GM10266 (cell line): ENCODE data around the gene RAB11FIP3.
A peak's percentile ranks its signal among the peaks of the same experiment; 100 is the strongest.

ENCODE experiments used
- DNase-seq: peaks from one replicate; pipeline ENCODE4 v3.0.0; 2012; ENCODE audit errors: extremely low spot score
- TF ChIP-seq, protein P1 (sequence below): IDR thresholded peaks from 2 replicates; pipeline ENCODE4 v1.5.1; 2012; ENCODE audit warnings: mild to moderate bottlenecking, low read depth; ENCODE audit not compliant: control insufficient read depth, insufficient read depth; ENCODE audit errors: missing control alignments

The RAB11FIP3 gene

DNA sequence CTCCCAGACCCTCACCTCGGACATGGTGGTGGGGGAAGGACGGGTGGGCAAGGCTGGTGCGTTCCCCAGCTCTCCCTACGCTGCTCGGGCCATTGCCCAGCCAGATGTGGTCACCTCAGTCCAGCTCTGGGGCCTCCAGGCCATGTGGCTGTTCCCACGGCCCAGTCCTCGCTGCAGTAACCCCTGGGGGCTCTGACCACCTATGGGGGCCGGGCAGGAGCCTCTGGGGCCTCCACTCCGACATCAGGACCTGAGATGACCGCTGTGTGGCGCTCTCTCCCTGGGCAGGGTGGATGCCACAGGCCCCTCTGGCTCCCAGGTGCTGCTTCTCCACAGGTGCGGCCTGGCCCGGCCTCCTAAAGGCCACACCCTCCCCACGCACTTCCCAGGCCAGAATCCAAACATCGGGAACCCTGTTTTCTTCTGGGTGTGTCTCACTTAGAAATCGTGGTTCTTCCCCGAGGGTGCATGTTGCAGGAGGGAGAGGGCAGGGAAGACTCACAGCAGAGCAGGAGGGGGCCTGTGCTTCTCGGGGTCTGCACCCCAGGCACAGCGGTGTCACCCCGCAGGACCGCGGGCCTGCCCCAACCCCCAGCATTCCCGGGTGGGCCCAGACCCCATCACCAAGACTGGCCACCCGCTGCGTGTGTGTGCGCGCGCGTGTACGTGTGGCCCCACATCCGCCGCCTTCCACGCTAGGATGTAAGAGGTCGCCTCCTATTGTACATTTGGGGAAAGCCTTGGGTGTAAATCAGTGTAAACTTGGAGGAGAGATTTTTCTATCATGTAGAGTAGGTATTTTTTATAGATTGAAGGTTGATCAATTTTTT is 96.1 kb downstream of the RAB11FIP3 start:
- TF ChIP-seq, protein P1, sequence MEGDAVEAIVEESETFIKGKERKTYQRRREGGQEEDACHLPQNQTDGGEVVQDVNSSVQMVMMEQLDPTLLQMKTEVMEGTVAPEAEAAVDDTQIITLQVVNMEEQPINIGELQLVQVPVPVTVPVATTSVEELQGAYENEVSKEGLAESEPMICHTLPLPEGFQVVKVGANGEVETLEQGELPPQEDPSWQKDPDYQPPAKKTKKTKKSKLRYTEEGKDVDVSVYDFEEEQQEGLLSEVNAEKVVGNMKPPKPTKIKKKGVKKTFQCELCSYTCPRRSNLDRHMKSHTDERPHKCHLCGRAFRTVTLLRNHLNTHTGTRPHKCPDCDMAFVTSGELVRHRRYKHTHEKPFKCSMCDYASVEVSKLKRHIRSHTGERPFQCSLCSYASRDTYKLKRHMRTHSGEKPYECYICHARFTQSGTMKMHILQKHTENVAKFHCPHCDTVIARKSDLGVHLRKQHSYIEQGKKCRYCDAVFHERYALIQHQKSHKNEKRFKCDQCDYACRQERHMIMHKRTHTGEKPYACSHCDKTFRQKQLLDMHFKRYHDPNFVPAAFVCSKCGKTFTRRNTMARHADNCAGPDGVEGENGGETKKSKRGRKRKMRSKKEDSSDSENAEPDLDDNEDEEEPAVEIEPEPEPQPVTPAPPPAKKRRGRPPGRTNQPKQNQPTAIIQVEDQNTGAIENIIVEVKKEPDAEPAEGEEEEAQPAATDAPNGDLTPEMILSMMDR, result no peak
- no peak for DNase-seq

DNA sequence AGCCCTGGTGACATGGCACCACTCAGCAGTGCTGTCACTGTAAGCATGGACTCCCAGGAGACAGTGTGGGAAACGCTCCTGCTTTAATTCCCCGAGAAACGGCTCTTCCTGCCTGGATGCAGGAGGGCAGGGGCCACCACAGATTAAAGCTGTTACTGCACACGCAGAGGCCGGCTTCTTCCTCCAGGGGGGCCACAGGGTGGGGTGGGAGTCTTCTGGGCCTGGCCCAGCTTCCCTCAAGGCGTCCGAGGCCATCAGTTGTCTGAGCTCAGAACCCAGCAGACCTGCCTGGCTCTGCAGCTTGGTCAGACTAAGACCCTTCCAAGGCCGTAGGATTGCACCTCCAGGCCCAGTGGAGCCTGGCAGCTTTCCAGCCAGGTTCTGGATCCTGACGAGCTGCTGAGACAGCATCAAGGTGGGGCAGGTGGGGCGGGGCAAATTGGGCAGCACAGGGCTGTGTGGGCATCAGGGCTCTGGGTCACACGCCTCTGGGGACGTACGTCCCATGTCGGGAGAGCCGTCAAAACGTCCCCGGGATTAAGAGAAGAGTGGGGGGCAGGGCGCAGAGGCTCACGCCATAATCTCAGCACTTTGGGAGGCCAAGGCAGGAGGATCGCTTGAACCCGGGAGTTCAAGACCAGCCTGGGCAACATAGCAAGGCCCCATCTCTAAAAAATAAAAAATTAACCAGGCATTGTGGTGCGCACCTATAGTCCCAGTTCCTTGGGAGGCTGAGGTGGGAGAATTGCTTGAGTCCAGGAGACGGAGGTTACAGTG is 97.1 kb downstream of the RAB11FIP3 start:
- no peak for DNase-seq
- TF ChIP-seq, protein P1, result no peak

DNA sequence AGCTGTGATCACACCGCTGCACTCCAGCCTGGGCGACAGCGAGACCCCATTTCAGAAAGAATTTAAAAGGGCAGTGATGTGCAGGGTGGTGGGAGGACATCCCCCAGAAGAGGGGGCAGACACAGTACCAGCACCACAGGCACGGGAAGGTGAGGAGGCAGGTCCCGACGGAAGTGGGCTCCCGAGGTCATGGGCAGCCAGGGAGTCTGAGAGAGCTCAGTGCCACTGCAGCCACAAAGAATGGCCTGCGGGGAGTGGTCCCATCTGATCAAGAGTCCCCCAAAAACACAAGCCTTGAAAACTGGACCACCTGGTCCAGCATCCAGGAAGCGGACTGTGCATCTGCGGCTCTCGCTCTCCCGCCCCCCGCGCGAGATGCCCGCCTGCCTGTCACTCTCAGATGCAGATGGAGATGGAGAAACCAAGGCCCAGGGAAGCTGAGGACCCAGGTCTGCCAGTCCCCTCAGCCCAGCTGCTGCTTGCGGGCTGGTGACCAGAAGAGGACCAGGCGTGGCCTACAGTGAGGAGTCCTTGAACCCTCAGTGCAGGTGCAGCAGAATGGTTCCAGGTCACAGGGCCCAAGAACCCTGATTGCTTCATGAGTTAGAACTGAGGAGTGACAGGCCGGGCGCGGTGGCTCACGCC is 97.8 kb downstream of the RAB11FIP3 start:
- no peak for DNase-seq

DNA sequence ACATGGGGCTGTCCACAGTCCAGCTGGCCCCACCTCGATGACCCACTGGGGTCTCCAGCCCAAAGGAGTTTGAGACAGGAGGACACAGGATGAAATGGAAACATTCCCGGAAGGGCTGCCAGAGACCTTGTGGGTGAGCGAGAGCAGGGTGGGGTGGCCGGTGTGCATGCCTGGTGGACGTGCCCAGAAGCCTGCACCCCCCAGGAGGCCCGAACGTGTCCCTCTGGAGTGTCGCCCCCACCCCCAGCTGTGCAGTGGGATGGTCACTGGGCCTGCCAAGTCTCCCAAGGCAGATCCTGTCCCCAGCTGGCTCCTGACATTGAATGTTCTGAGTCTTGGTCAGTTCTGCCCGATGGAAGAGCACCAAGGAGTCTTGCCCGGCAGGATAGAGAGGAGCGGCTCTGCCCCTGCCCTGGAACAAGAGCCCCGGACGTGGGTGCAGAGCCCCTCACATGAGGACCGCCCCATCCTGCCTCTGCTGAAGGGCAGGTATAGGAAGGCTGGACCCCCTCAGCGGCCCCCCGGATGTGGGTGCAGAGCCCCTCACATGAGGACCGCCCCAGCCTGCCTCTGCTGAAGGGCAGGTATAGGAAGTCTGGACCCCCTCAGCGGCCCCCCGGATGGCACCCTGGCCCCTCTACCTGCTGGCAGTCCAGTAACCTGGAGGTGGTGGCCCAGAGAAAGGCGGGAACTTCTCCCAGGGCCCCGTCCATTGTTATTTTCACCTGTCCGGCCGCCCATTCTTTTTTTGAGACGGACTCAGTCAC is 99.0 kb downstream of the RAB11FIP3 start:
- TF ChIP-seq, protein P1, result no peak
- no peak for DNase-seq

More for the DNA sequence above, 97.8 kb downstream of the RAB11FIP3 start:
- TF ChIP-seq, protein P1, result no peak

DNA sequence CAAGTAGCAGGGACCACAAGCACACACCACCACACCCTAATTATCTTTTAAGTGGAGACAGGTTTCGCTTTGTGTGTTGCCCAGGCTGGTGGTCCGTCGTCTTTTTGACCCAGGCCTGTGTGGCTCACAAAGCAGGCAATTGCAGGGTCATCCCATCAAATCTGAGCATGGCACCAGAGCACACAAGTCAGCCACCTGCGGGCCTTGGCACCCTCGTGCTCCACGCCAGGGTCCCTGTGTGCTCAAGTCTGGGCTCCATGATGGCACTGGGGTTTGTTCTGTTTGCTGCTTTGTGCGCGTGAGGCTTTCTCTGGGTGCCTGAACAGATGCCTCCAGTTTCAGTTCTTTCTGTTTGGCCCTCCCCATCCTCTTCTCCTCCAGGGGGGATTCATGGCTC is 99.7 kb downstream of the RAB11FIP3 start:
- no peak for DNase-seq
- TF ChIP-seq, protein P1, result no peak

DNA sequence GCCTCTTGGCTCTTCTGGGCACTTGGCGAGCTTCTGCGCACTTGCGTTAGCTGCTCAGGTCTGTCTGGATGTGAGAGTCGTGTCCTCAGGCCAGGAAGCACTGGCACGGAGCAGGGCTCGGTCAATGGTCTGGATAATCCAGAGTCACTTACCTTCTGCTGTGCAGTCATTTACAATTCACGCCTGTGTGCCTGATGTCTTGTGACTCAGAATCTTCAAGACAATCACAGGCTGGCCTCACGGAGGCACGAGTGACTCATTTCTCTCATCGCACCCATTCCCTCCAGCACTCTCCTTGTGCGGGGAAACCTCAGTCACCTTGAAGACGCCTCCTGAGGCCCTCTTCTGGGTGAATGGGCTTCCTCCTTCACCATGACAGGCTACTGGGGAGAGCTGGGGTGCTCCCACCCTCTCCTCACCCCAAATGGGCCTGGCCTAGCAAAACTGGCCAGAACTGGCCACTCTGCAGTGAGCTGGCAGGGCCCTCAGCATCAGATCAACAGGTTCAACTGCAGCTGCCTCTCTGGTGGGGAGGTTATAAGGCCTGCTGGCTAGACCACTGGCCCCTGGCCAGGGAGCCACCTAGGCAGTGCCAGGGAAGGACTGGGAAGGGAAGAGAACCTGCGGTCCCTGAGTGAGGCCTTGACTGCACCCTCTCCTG is 100.2 kb downstream of the RAB11FIP3 start:
- TF ChIP-seq, protein P1, result peak; percentile 11
- peak; percentile 68 for DNase-seq
